Dermis microvascular lymphatic vessel endothelial cell (primary cell): ENCODE results near the gene COX14. TPM values are rescaled to one million over a fixed set of nuclear protein-coding genes. Genes with fewer than 3 reads are reported as not detected.
"Not testable (repeated sequence)": the region's sequence is repeated elsewhere in the genome, so short reads cannot be mapped to it uniquely, and the experiment has no call there.

Source experiments
- DNase-seq, 2 donors: peaks; one replicate each; pipeline versions ENCODE4 v3.0.0 to v3.0.0-alpha.2; 2010; ENCODE audit warnings: low read depth in 2 of 2
- total RNA-seq: library from RNA; depleted of rRNA; stranded (reverse); fragments of >200 nt; gene quantifications from 2 replicates; pipeline ENCODE4 v1.2.1, GENCODE V29; 2014

COX14 gene
- 39.1 and 54.7 TPM in 2 replicates for total RNA-seq

GRCh38 chr12:50111693-50112455 is at the start of gene COX14:
COX14 (plus strand) TSS chr12:50112236; CDS start chr12:50120044, 7,808 bp downstream.
- peak; percentile 99 to 100 for DNase-seq

DNA sequence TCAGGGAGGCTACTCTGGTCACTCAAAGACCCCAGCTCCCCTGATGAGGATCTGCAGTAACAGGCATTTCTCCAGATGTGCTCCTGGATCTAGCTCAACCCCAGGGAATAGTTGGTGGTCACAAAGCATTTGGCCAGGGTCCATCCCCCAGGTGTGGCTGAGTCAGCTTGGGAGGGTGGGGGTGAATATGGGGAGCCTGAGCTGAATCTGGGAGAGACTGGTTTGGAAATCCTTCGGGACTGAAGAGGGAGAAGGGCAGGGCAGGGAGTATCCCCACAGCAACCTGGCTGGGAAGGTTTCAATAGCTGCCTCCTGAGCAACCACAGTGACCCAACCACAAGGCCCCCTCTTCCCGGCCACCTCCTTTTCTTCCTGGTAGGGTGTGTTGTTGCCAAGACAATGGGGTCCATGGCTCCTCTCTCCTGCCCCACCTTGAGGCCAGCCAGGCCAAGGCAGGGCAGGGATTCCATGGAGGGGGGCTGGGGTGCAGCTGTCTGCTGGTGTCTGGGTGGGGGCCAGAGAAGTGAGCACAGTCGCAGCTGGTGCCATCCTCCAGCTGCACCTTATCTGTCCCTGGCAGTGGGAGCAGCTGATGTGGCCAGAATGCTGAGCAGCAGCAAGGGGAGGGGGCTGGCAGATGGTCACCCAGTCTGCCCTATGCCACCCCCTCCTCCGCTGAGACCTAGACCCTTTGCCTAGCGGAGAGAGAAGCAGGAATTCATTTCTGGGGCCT is 49.1 kb upstream of the COX14 start:
- no peak for DNase-seq

- no peak for DNase-seq
Measured at GRCh38 chr12:50065726-50066310, 46.2 kb upstream of the COX14 start.

DNA sequence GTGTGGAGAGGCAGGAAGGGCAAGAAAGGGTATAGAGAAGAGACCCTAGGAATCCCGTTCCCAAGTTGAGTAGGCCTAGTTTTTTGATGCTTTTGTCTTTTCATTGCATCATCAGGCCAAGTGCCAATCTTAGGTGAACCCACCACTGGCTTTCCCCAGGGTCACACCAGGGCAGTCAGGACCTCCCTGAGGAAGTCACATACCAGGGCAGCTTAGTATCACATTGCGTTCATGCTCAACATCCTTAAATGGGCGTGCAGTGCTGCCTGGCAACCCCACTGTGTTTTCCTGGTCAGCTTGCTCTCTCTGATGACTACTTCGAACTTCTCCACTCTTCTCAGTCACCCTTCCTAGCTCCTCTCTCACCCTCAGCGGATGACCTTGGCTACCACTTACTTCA is 45.6 kb upstream of the COX14 start:
- DNase-seq = no peak

- DNase-seq = no peak
Measured at GRCh38 chr12:50069069-50069468, 43.0 kb upstream of the COX14 start.

DNA sequence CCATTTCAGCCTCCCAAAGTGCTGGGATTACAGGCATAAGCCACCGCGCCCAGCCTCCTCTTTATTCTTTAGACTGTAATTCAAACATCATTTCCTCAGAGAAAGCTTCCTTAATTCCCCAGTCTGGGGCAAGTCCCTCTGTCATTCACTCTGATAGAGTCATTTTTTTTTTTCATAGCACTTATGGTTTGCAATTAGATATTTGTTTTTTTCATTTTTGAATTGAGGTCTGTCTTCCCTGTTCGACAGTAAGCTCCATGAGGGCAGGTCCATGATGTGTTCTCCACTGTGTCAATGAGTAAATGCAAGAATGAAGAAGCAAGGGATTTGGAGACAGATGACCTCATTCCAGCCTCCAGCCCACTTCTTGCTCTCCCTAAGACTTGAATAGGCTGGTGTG is 42.5 kb upstream of the COX14 start:
- DNase-seq = no peak

DNA sequence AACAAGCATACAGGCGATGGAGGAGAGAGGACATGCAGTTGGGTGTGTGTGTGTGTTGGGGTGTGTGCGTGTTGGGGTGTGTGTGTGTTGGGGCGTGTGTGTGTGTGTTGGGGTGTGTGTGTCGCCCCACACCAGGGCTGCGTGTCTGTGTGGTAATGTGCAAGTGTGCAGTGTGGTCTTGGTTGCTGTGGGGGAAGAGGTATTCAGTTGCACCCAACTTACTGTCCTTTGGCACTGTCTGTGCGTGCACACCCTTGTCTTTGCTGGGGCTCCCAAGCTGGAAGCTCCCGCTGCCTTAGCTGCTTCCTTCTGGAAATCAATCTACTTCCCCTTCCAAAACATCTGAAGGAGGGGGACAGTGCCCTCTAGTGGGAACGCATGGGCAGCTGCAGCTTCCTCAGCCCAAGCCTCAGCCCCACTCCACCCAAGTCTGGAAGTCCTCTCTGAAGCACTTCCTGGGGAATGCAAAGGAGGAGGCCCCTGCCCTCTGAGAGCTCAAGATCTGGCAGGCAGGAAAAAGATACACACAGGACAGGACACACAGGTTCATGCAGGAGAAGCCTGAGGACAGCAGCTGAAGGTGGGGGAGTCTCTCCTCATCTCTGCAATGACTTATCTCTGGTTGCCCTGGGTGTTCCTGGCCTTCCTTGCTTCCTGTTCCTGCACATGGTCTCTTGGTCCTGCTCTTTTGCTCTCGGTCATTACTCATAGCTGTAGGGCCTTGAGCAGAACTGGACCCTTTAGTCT is 41.5 kb upstream of the COX14 start:
- peak in 1 of 2 donors; percentile 72 for DNase-seq

GRCh38 chr12:50072198-50072907 is 39.7 kb upstream of the COX14 start:
- DNase-seq = no peak

- no peak for DNase-seq
Measured at GRCh38 chr12:50073206-50073605, 38.8 kb upstream of the COX14 start.

- no peak for DNase-seq
Measured at GRCh38 chr12:50073712-50074111, 38.3 kb upstream of the COX14 start.

- peak; percentile 63 to 80 for DNase-seq
Measured at GRCh38 chr12:50074936-50075807, 36.9 kb upstream of the COX14 start.

DNA sequence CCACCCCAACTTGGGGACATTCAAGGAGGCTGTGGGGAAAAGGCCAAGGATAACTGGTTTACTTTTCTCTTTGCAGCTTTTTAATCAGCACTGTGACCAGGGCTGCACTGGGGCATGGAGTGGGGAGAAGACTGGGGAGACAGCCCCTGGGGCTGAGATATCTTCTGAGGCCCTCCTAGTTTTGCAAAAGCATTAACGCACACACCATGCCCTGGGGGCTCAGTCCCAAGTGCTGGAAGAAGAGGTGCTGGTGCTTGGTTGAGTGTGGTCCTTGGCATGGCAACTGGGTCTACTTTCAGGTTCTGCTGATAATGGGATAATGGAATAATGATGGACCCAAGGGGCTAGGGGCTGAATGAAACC is 36.2 kb upstream of the COX14 start:
- DNase-seq = no peak

DNA sequence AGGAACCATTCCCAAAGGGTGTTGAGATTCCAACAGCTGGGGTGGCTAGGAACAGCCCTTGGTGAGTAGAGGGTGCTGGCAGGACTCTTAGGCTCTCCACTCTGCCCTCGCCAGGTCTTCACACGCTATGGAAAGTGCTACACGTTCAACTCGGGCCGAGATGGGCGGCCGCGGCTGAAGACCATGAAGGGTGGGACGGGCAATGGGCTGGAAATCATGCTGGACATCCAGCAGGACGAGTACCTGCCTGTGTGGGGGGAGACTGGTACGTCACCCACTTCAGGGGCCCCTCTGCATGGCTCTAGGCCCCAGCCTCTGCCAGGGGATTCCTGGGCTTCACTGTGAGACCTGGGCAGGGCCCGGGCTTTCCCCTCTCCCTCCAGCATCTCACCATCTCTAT is 34.9 kb upstream of the COX14 start:
- no peak for DNase-seq

- no peak for DNase-seq
Measured at GRCh38 chr12:50078281-50078680, 33.8 kb upstream of the COX14 start.

DNA sequence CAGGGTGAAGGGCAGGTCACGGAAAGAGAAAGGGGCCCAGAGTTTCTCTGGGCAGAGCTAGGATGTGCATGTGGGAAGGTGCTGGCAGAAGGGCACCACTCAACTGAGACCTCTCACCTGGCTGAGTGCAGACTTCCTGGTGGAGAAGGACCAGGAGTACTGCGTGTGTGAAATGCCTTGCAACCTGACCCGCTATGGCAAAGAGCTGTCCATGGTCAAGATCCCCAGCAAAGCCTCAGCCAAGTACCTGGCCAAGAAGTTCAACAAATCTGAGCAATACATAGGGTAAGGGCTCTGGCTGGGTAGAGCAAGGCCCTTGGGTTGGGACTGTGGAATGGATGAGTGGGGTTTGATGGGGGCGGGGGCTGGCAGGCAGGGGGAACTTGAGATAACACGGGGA is 32.3 kb upstream of the COX14 start:
- DNase-seq = no peak

GRCh38 chr12:50081096-50081808 is 30.8 kb upstream of the COX14 start:
- no peak for DNase-seq

DNA sequence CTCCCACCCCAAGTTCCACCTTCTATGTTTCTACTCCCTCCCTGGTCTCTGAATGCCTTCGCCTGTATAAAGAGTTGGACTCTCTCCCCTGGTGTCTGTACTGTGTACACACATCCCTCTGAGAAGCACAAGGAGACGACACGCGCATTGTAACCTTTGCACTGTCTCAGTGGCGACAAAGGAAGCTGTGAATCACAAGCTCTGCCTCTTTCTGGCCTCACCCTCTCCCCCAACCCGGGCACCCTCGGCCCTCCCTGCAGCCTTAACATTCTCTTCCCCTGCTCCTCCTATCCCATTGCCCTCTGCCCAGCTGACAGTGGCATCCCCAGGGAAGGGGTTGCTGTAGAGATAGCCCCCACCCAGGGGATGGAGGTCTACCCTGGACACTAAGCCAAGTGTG is 29.4 kb upstream of the COX14 start:
- DNase-seq = no peak

DNA sequence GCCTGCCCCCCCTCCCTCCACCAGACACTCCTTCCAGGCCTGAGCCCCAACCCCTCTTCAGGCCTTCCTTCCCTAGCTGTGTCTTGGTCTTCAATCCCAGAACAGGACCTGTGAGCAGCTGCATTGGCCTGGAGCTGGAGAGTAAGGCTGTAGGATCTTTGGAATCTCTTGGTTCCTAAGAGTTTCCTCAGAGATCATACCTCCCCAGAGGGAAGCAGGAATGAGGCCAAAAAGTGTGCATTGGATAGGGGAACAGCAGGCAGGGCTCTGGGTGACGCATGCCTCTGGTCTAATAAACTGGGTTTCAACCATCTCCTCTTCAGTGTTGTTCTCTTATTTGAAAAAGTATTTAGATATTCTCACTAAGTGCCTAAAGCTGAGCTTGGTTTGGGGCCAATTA is 28.7 kb upstream of the COX14 start:
- DNase-seq = no peak

DNA sequence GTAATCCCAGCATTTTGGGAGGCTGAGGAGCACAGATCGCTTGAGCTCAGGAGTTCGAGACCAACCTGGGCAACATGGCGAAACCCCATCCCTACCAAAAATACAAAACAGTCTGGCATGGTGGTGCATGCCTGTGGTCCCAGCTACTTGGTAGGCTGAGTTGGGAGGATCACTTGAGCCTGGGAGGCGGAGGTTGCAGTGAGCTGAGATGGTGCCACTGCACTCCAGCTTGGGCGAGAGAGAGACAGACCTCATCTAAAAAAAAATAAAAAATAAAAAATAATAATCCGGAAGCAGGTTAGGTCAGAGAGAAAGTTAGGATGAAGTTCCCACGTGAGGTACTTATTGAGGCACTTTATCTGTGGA is 27.6 kb upstream of the COX14 start:
- not testable (repeated sequence) for DNase-seq
